Liver (tissue), 9 donors: ENCODE data around the gene SIKE1. TPM values are rescaled to one million over a fixed set of nuclear protein-coding genes. Genes with fewer than 3 reads are reported as not detected.

Experiments
- DNase-seq: peaks from one replicate; pipeline ENCODE4 v3.0.0-alpha.2; 2017; ENCODE audit warnings: low spot score
- H3K27ac ChIP-seq, 2 donors: one replicate each; pipeline ENCODE4 v1.7.0; 2013; ENCODE audit warnings: inconsistent platforms in 2 of 2, low read length in 2 of 2, control low read depth in 1 of 2, low read depth in 1 of 2, mild to moderate bottlenecking in 1 of 2
- H3K27me3 ChIP-seq, 4 donors: one replicate each; pipeline versions ENCODE4 v1.6.1 to v1.7.0; 2013; ENCODE audit warnings: low read length in 3 of 4, inconsistent platforms in 1 of 4, mild to moderate bottlenecking in 1 of 4, moderate library complexity in 1 of 4; ENCODE audit not compliant: control insufficient read depth in 4 of 4, insufficient read depth in 4 of 4
- H3K36me3 ChIP-seq, 4 donors: one replicate each; pipeline versions ENCODE4 v1.6.1 to v1.7.0; 2013; ENCODE audit warnings: low read length in 3 of 4, mild to moderate bottlenecking in 3 of 4, low read depth in 1 of 4, moderate library complexity in 1 of 4; ENCODE audit not compliant: control insufficient read depth in 4 of 4, insufficient read depth in 3 of 4
- H3K4me1 ChIP-seq, 4 donors: one replicate each; pipeline versions ENCODE4 v1.6.1 to v1.7.0; 2013; ENCODE audit warnings: low read length in 3 of 4, mild to moderate bottlenecking in 3 of 4, moderate library complexity in 1 of 4; ENCODE audit not compliant: control insufficient read depth in 4 of 4, insufficient read depth in 4 of 4
- H3K4me3 ChIP-seq, 3 donors: one replicate each; pipeline versions ENCODE4 v1.6.1 to v1.7.0; 2013; ENCODE audit warnings: low read length in 3 of 3, control low read depth in 1 of 3, low read depth in 1 of 3, mild to moderate bottlenecking in 1 of 3
- H3K9ac ChIP-seq, 2 donors: one replicate each; pipeline ENCODE4 v1.7.0; 2013; ENCODE audit warnings: low read length in 2 of 2, mild to moderate bottlenecking in 2 of 2, moderate library complexity in 2 of 2, control low read depth in 1 of 2, low read depth in 1 of 2
- H3K9me3 ChIP-seq, 4 donors: one replicate each; pipeline versions ENCODE4 v1.6.1 to v1.7.0; 2013; ENCODE audit warnings: low read length in 3 of 4; ENCODE audit not compliant: control insufficient read depth in 4 of 4
- FOXA1 ChIP-seq: IDR thresholded peaks from 2 replicates; pipeline ENCODE4 v1.6.1; 2016; ENCODE audit warnings: antibody characterized with exemption
- FOXA2 ChIP-seq: IDR thresholded peaks from 2 replicates; pipeline ENCODE4 v1.6.1; 2016; ENCODE audit warnings: antibody characterized with exemption
- HNF4A ChIP-seq, 2 donors: conservative IDR thresholded peaks; 2 replicates each; pipeline ENCODE4 v1.6.1; 2016; ENCODE audit warnings: antibody characterized with exemption in 2 of 2, mild to moderate bottlenecking in 2 of 2
- HNF4G ChIP-seq: IDR thresholded peaks from 2 replicates; pipeline ENCODE4 v1.6.1; 2016; ENCODE audit warnings: antibody characterized with exemption
- NR2F2 ChIP-seq: IDR thresholded peaks from 2 replicates; pipeline ENCODE4 v1.6.1; 2016; ENCODE audit warnings: antibody characterized with exemption
- RAD21 ChIP-seq, 2 donors: IDR thresholded peaks; 2 replicates each; pipeline ENCODE4 v1.6.1; 2016; ENCODE audit warnings: antibody characterized with exemption in 2 of 2, mild to moderate bottlenecking in 2 of 2
- RXRA ChIP-seq, 2 donors: IDR thresholded peaks; 2 replicates each; pipeline ENCODE4 v1.6.1; 2017 to 2018; ENCODE audit warnings: antibody characterized with exemption in 2 of 2, mild to moderate bottlenecking in 1 of 2
- SP1 ChIP-seq: IDR thresholded peaks from 2 replicates; pipeline ENCODE4 v1.6.1; 2018; ENCODE audit warnings: antibody characterized with exemption, mild to moderate bottlenecking
- TAF1 ChIP-seq: conservative IDR thresholded peaks from 2 replicates; pipeline ENCODE4 v1.6.1; 2016; ENCODE audit warnings: antibody characterized with exemption, mild to moderate bottlenecking
- YY1 ChIP-seq: IDR thresholded peaks from 2 replicates; pipeline ENCODE4 v1.6.1; 2016; ENCODE audit warnings: antibody characterized with exemption, mild to moderate bottlenecking
- WGBS: extraction: QIAGEN DNeasy Blood & Tissue Kit; methylation state at CpG from one replicate; pipeline ENCODE4 v1.1.7; 2013; 5-methylcytosine and 5-hydroxymethylcytosine counted together
- polyA plus RNA-seq, 2 donors: library from polyadenylated mRNA; stranded (reverse) in 1 of 2; unstranded in 1 of 2; fragments of 200-250 nt in 1 of 2; fragments of >200 nt in 1 of 2; fragmentation: Nextera tagmentation in 1 of 2; extraction: Ambion mirVana in 1 of 2; gene quantifications; one replicate each; pipeline versions ENCODE4 v1.2.1 to v1.2.3, GENCODE V29; 2013 to 2015
- total RNA-seq, 2 donors: library from RNA; depleted of rRNA; stranded (reverse); fragments of >200 nt; gene quantifications; one replicate each; pipeline ENCODE4 v1.2.3, GENCODE V29; 2014
- TF ChIP-seq, protein P1 (sequence below): IDR thresholded peaks from 2 replicates; pipeline ENCODE4 v1.6.1; 2016; ENCODE audit warnings: antibody characterized with exemption
- TF ChIP-seq, protein P2 (sequence below): IDR thresholded peaks from 2 replicates; pipeline ENCODE4 v1.6.1; 2016; ENCODE audit warnings: antibody characterized with exemption, mild to moderate bottlenecking
- TF ChIP-seq, protein P3 (sequence below): IDR thresholded peaks from 2 replicates; pipeline ENCODE4 v1.6.1; 2016; ENCODE audit warnings: antibody characterized with exemption
- donor health status: healthy.
- donor health status: healthy.
- donor health status: healthy.
- donor health status: healthy.
- donor health status: healthy.

The SIKE1 gene
- total and polyA plus RNA-seq, 4 donors, result 12.0 to 40.4 (median 22.6) TPM

DNA sequence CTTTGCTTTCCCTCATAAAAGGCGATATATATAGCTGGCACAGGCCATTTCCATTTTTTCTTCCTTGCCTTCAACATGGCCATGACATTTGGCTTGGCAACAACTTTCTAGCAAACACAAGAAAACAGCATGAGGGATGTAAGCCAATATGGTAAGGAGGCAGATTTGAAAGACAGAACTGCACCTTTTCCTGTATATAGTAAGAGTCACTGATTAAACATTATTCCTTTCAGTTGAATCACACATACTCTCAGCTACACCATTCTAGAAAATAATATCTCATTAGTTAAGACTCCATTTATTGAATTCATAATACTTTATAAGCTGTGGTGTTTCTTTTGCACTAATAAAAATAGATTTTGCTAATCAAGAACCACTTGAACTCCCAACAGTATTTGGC is 9.5 kb downstream of the SIKE1 start:
- Histone ChIP-seq H3K27ac (no peak overlapping the region), H3K9ac (no peak overlapping the region), H3K36me3 (peaks cover 5 to 47% (median 32%) of the 10 kb centered on the region in 4 donors), H3K27me3 (no peaks in the 10 kb centered on the region), H3K4me1 (no peaks in the 10 kb centered on the region), H3K4me3 (no peak overlapping the region), H3K9me3 (no peaks in the 10 kb centered on the region)
- TF ChIP-seq SP1 (no peak), TAF1 (no peak), RAD21 (IDR thresholded peaks at IDR 0.05) (no peak), NR2F2 (no peak)
- TF ChIP-seq, protein P1, sequence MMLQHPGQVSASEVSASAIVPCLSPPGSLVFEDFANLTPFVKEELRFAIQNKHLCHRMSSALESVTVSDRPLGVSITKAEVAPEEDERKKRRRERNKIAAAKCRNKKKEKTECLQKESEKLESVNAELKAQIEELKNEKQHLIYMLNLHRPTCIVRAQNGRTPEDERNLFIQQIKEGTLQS, result no peak
- TF ChIP-seq, protein P2, sequence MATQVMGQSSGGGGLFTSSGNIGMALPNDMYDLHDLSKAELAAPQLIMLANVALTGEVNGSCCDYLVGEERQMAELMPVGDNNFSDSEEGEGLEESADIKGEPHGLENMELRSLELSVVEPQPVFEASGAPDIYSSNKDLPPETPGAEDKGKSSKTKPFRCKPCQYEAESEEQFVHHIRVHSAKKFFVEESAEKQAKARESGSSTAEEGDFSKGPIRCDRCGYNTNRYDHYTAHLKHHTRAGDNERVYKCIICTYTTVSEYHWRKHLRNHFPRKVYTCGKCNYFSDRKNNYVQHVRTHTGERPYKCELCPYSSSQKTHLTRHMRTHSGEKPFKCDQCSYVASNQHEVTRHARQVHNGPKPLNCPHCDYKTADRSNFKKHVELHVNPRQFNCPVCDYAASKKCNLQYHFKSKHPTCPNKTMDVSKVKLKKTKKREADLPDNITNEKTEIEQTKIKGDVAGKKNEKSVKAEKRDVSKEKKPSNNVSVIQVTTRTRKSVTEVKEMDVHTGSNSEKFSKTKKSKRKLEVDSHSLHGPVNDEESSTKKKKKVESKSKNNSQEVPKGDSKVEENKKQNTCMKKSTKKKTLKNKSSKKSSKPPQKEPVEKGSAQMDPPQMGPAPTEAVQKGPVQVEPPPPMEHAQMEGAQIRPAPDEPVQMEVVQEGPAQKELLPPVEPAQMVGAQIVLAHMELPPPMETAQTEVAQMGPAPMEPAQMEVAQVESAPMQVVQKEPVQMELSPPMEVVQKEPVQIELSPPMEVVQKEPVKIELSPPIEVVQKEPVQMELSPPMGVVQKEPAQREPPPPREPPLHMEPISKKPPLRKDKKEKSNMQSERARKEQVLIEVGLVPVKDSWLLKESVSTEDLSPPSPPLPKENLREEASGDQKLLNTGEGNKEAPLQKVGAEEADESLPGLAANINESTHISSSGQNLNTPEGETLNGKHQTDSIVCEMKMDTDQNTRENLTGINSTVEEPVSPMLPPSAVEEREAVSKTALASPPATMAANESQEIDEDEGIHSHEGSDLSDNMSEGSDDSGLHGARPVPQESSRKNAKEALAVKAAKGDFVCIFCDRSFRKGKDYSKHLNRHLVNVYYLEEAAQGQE, result no peak
- no peak for DNase-seq
- 96% methylated on average over 1 of the region's 1 CpG for WGBS

GRCh38 chr1:114764689-114765088 is 15.8 kb downstream of the SIKE1 start:
- no peak overlapping the region for H3K9ac ChIP-seq
- H3K4me1 ChIP-seq, result no peaks in the 10 kb centered on the region
- H3K36me3 ChIP-seq, result peaks cover 0 to 7% (median under 1%) of the 10 kb centered on the region in 4 donors
- no peak for DNase-seq
- no peak overlapping the region for H3K4me3 ChIP-seq
- no peak overlapping the region for H3K27ac ChIP-seq
- WGBS, result 83% methylated on average over 4 of the region's 4 CpGs
- no peaks in the 10 kb centered on the region for H3K27me3 ChIP-seq
- H3K9me3 ChIP-seq, result no peaks in the 10 kb centered on the region
- TF ChIP-seq NR2F2 (no peak), SP1 (no peak), RXRA (IDR thresholded peaks at IDR 0.05) (no peak)
- TF ChIP-seq, protein P3, sequence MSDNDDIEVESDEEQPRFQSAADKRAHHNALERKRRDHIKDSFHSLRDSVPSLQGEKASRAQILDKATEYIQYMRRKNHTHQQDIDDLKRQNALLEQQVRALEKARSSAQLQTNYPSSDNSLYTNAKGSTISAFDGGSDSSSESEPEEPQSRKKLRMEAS, result no peak
- TF ChIP-seq, protein P1, result no peak

DNA sequence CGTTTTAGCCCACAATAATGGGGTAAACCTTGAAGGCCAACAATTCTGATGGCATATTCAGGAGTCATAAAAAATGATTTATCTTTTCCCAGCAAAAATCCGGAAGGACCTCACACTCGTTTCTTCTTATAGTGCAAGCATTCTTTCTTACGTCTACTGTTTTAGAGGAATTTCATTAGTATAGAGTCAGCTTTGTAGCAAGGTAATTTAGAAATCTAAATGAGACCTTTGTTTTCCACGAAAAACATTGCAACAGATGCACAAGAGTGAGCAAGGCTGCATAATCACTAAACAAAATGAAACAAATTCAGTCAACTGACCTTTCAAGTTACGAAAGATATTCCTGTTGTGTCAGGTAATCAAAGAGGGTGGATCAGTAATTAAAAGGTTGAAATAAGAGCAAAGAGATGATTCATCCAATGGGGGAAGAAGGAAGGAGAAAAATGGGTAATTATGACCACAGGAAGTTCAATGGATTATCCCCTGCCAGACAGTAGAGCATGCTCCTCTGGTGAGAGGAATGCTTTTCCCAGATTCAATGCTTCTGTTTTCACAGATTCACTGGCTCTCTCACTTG is 22.1 kb downstream of the SIKE1 start:
- Histone ChIP-seq H3K4me3 (peak overlapping the region; percentile 76 to 96 (median 88)), H3K9me3 (no peaks in the 10 kb centered on the region), H3K4me1 (peaks cover 3 to 34% (median 32%) of the 10 kb centered on the region in 4 donors), H3K36me3 (no peaks in the 10 kb centered on the region), H3K9ac (peak overlapping the region; percentile 34 to 96), H3K27ac (peak overlapping the region; percentile 98), H3K27me3 (no peaks in the 10 kb centered on the region)
- no peak for DNase-seq
- 30% methylated on average over 6 of the region's 6 CpGs for WGBS
- no peak for TF ChIP-seq YY1
- TF ChIP-seq, protein P3, result no peak
- no peak for TF ChIP-seq RXRA (IDR thresholded peaks at IDR 0.05)
- TF ChIP-seq HNF4A (conservative IDR thresholded peaks at IDR 0.05), result no peak
- no peak for TF ChIP-seq HNF4G
- TF ChIP-seq FOXA2, result no peak
- TF ChIP-seq FOXA1, result no peak
- TF ChIP-seq, protein P2, result no peak
